Measurements from ENCODE around the gene C2CD4D. TPM values are rescaled to one million over a fixed set of nuclear protein-coding genes. Genes with fewer than 3 reads are reported as not detected.

C2CD4D gene
- total RNA-seq, 1 experiment from 2014 or later = 0.17 TPM

GRCh38 chr1:151809290-151809984 lies 30.2 kb downstream of the C2CD4D start:
- Histone ChIP-seq H3K9me2 (ENCODE audit: insufficient read depth) (no peaks in the 10 kb centered on the region), H3K79me2 (ENCODE audit: insufficient read depth, low read length) (no peaks in the 10 kb centered on the region), H3K4me1 (ENCODE audit: control insufficient read depth in 1 of 2, insufficient read depth in 2 of 2, low read length in 2 of 2) (no peaks in the 10 kb centered on the region), H3K27me3 (ENCODE audit: insufficient read depth, low read length) (peaks cover 17% of the 10 kb centered on the region; the same call in 1 of the 2 replicates), H3K4me3 (replicated peaks in 1 of 2; ENCODE audit: low read depth in 1 of 2, low read length in 2 of 2) (no peak overlapping the region), H3K9me3 (ENCODE audit: control insufficient read depth in 1 of 2, insufficient read depth in 1 of 2, low read depth in 1 of 2, low read length in 2 of 2) (no peaks in the 10 kb centered on the region), H3K9ac (ENCODE audit: low read length) (no peak overlapping the region), H4K20me1 (ENCODE audit: insufficient read depth) (no peaks in the 10 kb centered on the region), H3K4me2 (ENCODE audit: low read length) (no peak overlapping the region), H3K27ac (ENCODE audit: low read depth, low read length) (no peak overlapping the region), H3K36me3 (ENCODE audit: control insufficient read depth in 1 of 2, insufficient read depth in 2 of 2, low read length in 2 of 2) (no peaks in the 10 kb centered on the region), H2AFZ (ENCODE audit: low read depth, low read length, poor library complexity, severe bottlenecking) (no peak overlapping the region)
- BruUV-seq (replicated peaks) = no TSS peak
- no peak for TF ChIP-seq POLR2A (IDR thresholded peaks at IDR 0.05; ENCODE audit: borderline replicate concordance, extremely low read depth, insufficient read depth, insufficient read length)
- TF ChIP-seq SIN3A (IDR thresholded peaks at IDR 0.05; ENCODE audit: low read depth) = no peak
- no peak for TF ChIP-seq CTCF (IDR thresholded peaks at IDR 0.05 in 2 of 3, conservative IDR thresholded peaks at IDR 0.05 in 1 of 3; ENCODE audit: borderline replicate concordance in 1 of 3, insufficient read depth in 1 of 3, low read depth in 2 of 3, low read length in 2 of 3)
- TF ChIP-seq CBX3 (IDR thresholded peaks at IDR 0.05; ENCODE audit: low read depth) = no peak
- TF ChIP-seq SRF (IDR thresholded peaks at IDR 0.05; ENCODE audit: low read depth) = no peak
- no peak for TF ChIP-seq MAX (IDR thresholded peaks at IDR 0.05)
- no peak for TF ChIP-seq EGR1 (IDR thresholded peaks at IDR 0.05; ENCODE audit: low read depth)
- TF ChIP-seq RAD21 (IDR thresholded peaks at IDR 0.05; ENCODE audit: low read depth) = no peak
- TF ChIP-seq, protein P1, sequence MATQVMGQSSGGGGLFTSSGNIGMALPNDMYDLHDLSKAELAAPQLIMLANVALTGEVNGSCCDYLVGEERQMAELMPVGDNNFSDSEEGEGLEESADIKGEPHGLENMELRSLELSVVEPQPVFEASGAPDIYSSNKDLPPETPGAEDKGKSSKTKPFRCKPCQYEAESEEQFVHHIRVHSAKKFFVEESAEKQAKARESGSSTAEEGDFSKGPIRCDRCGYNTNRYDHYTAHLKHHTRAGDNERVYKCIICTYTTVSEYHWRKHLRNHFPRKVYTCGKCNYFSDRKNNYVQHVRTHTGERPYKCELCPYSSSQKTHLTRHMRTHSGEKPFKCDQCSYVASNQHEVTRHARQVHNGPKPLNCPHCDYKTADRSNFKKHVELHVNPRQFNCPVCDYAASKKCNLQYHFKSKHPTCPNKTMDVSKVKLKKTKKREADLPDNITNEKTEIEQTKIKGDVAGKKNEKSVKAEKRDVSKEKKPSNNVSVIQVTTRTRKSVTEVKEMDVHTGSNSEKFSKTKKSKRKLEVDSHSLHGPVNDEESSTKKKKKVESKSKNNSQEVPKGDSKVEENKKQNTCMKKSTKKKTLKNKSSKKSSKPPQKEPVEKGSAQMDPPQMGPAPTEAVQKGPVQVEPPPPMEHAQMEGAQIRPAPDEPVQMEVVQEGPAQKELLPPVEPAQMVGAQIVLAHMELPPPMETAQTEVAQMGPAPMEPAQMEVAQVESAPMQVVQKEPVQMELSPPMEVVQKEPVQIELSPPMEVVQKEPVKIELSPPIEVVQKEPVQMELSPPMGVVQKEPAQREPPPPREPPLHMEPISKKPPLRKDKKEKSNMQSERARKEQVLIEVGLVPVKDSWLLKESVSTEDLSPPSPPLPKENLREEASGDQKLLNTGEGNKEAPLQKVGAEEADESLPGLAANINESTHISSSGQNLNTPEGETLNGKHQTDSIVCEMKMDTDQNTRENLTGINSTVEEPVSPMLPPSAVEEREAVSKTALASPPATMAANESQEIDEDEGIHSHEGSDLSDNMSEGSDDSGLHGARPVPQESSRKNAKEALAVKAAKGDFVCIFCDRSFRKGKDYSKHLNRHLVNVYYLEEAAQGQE (IDR thresholded peaks at IDR 0.05; ENCODE audit: low read depth) = no peak
- TF ChIP-seq ELF1 (IDR thresholded peaks at IDR 0.05; ENCODE audit: borderline replicate concordance, low read depth) = no peak
- TF ChIP-seq, protein P2, sequence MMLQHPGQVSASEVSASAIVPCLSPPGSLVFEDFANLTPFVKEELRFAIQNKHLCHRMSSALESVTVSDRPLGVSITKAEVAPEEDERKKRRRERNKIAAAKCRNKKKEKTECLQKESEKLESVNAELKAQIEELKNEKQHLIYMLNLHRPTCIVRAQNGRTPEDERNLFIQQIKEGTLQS (IDR thresholded peaks at IDR 0.05) = no peak
- no peak for TF ChIP-seq ZNF274 (IDR thresholded peaks at IDR 0.05; ENCODE audit: low read depth, low read length)
- no peak for TF ChIP-seq POLR2AphosphoS5 (IDR thresholded peaks at IDR 0.05; ENCODE audit: low read depth, low read length)
- no peak for TF ChIP-seq ZFX (IDR thresholded peaks at IDR 0.05)
- TF ChIP-seq EZH2 (IDR thresholded peaks at IDR 0.05) = no peak
- no peak for TF ChIP-seq CEBPB (IDR thresholded peaks at IDR 0.05; ENCODE audit: low read depth)
- no peak for ATAC-seq
- intact Hi-C loops (cut with micrococcal nuclease) = no loop called here
- RAD21 ChIA-PET (ENCODE audit: low non-redundant PET in 1 of 2, low total read pairs in 2 of 2, uncharacterized antibody in 2 of 2, unreplicated experiment in 2 of 2) = no interaction called here
- POLR2A ChIA-PET = no interaction called here
- no peak for DNase-seq (ENCODE audit: low read depth, low spot score)
- CTCF ChIA-PET = no interaction called here
